Vagina (tissue), 2 donors: ENCODE measurements around the gene LOC128125822.
A peak's percentile ranks its signal among the peaks of the same experiment; 100 is the strongest.

Experiments
- DNase-seq, 2 donors: peaks; one replicate each; pipeline ENCODE4 v3.0.0-alpha.2; 2017; ENCODE audit errors: extremely low spot score in 2 of 2
- H3K27ac ChIP-seq: fragments of 200-600 bp; sonication (generic); one replicate; pipeline ENCODE4 v1.5.1; 2019
- H3K27me3 ChIP-seq: fragments of 200-600 bp; sonication (generic); one replicate; pipeline ENCODE4 v1.5.1; 2019
- H3K36me3 ChIP-seq, 2 donors: fragments of 200-600 bp; sonication (generic); one replicate each; pipeline ENCODE4 v1.5.1; 2017 to 2019
- H3K4me1 ChIP-seq: fragments of 200-600 bp; sonication (generic); one replicate; pipeline ENCODE4 v1.5.1; 2019
- H3K4me3 ChIP-seq, 2 donors: fragments of 200-600 bp; sonication (generic); 1 replicate in 1 of 2; 2 replicates in 1 of 2; pipeline ENCODE4 v1.5.1; 2016 to 2019
- H3K9me3 ChIP-seq: fragments of 200-600 bp; sonication (generic); one replicate; pipeline ENCODE4 v1.5.1; 2019
- CTCF ChIP-seq, 3 experiments: fragments of 450-650 bp in 2 of 3; fragments of 200-600 bp in 1 of 3; sonication (generic) in 1 of 3; IDR thresholded peaks; one replicate each; pipeline ENCODE4 v1.5.1; 2017 to 2019; ENCODE audit warnings: antibody characterized with exemption in 3 of 3, mild to moderate bottlenecking in 2 of 3, moderate library complexity in 2 of 3
- POLR2A ChIP-seq, 2 donors: fragments of 450-650 bp; IDR thresholded peaks; one replicate each; pipeline ENCODE4 v1.6.1; 2017; ENCODE audit warnings: antibody characterized with exemption in 2 of 2, mild to moderate bottlenecking in 2 of 2, moderate library complexity in 2 of 2
- POLR2AphosphoS5 ChIP-seq, 2 donors: sonication (generic); formaldehyde crosslinking; IDR thresholded peaks; one replicate each; pipeline ENCODE4 v1.9.0; 2017; ENCODE audit warnings: antibody characterized with exemption in 2 of 2, mild to moderate bottlenecking in 2 of 2, low read depth in 1 of 2; ENCODE audit not compliant: insufficient read depth in 1 of 2
- intact Hi-C: fragments of 100-400 bp; cut with DNase I; formaldehyde crosslinking; loops from one replicate; pipeline ENCODE4 v1.15.1; 2023

LOC128125822 gene

GRCh38 chr6:63574554-63574900, 2.2 kb downstream of the LOC128125822 start:
- Histone ChIP-seq H3K4me3 (peak overlapping the region in 1 of 2 donors; percentile 92), H3K36me3 (peaks cover 0 to 23% of the 10 kb centered on the region in 2 donors), H3K4me1 (peaks cover 24% of the 10 kb centered on the region), H3K27ac (peak overlapping the region; percentile 100), H3K27me3 (no peaks in the 10 kb centered on the region), H3K9me3 (no peaks in the 10 kb centered on the region)
- no peak for TF ChIP-seq POLR2A (IDR thresholded peaks at IDR 0.05)
- no peak for DNase-seq
- intact Hi-C loops = no loop called here

- Histone ChIP-seq H3K36me3 (peaks cover 0 to 41% of the 10 kb centered on the region in 2 donors), H3K9me3 (no peaks in the 10 kb centered on the region), H3K27ac (no peak overlapping the region), H3K4me1 (peaks cover 24% of the 10 kb centered on the region), H3K4me3 (no peak overlapping the region), H3K27me3 (no peaks in the 10 kb centered on the region)
- intact Hi-C loops = no loop called here
- TF ChIP-seq POLR2A (IDR thresholded peaks at IDR 0.05) (no peak), POLR2AphosphoS5 (IDR thresholded peaks at IDR 0.05; ENCODE audit: insufficient read depth in 1 of 2, low read depth in 1 of 2) (no peak), CTCF (IDR thresholded peaks at IDR 0.05) (no peak)
- DNase-seq = no peak
These were observed 4.0 kb downstream of the LOC128125822 start for GRCh38 chr6:63576147-63576772.

GRCh38 chr6:63576985-63577712, 4.9 kb downstream of the LOC128125822 start:
- Histone ChIP-seq H3K27ac (no peak overlapping the region), H3K4me1 (peaks cover 24% of the 10 kb centered on the region), H3K4me3 (no peak overlapping the region), H3K36me3 (peaks cover 0 to 45% of the 10 kb centered on the region in 2 donors), H3K9me3 (no peaks in the 10 kb centered on the region), H3K27me3 (no peaks in the 10 kb centered on the region)
- intact Hi-C loops = no loop called here
- DNase-seq = no peak
- no peak for TF ChIP-seq POLR2AphosphoS5 (IDR thresholded peaks at IDR 0.05; ENCODE audit: insufficient read depth in 1 of 2, low read depth in 1 of 2)
- no peak for TF ChIP-seq CTCF (IDR thresholded peaks at IDR 0.05)
- no peak for TF ChIP-seq POLR2A (IDR thresholded peaks at IDR 0.05)

GRCh38 chr6:63578757-63579156, 6.5 kb downstream of the LOC128125822 start:
- intact Hi-C loops = no loop called here
- no peak for TF ChIP-seq CTCF (IDR thresholded peaks at IDR 0.05)
- TF ChIP-seq POLR2AphosphoS5 (IDR thresholded peaks at IDR 0.05; ENCODE audit: insufficient read depth in 1 of 2, low read depth in 1 of 2) = no peak
- TF ChIP-seq POLR2A (IDR thresholded peaks at IDR 0.05) = no peak
- H3K27me3 ChIP-seq = no peaks in the 10 kb centered on the region
- peaks cover 24% of the 10 kb centered on the region for H3K4me1 ChIP-seq
- H3K27ac ChIP-seq = no peak overlapping the region
- H3K36me3 ChIP-seq = peaks cover 0 to 45% of the 10 kb centered on the region in 2 donors
- DNase-seq = no peak
- H3K4me3 ChIP-seq = no peak overlapping the region
- H3K9me3 ChIP-seq = no peaks in the 10 kb centered on the region

- no peak overlapping the region for H3K27ac ChIP-seq
- H3K4me1 ChIP-seq = peaks cover 12% of the 10 kb centered on the region
- no peaks in the 10 kb centered on the region for H3K27me3 ChIP-seq
- no peaks in the 10 kb centered on the region for H3K9me3 ChIP-seq
- no peak overlapping the region for H3K4me3 ChIP-seq
- DNase-seq = no peak
- peaks cover 0 to 45% of the 10 kb centered on the region in 2 donors for H3K36me3 ChIP-seq
- intact Hi-C loops = no loop called here
- TF ChIP-seq POLR2AphosphoS5 (IDR thresholded peaks at IDR 0.05; ENCODE audit: insufficient read depth in 1 of 2, low read depth in 1 of 2) = no peak
- TF ChIP-seq CTCF (IDR thresholded peaks at IDR 0.05) = no peak
- TF ChIP-seq POLR2A (IDR thresholded peaks at IDR 0.05) = no peak
These were observed 7.8 kb downstream of the LOC128125822 start for GRCh38 chr6:63579937-63580703.
